ENCODE results near the gene DAB1.
"Not testable (repeated sequence)": the region's sequence is repeated elsewhere in the genome, so short reads cannot be mapped to it uniquely, and the experiment has no call there.

Gene DAB1

GRCh38 chr1:57265104-57265503, 158.8 kb downstream of the DAB1 start:
- DNase-seq: no peak

DNA sequence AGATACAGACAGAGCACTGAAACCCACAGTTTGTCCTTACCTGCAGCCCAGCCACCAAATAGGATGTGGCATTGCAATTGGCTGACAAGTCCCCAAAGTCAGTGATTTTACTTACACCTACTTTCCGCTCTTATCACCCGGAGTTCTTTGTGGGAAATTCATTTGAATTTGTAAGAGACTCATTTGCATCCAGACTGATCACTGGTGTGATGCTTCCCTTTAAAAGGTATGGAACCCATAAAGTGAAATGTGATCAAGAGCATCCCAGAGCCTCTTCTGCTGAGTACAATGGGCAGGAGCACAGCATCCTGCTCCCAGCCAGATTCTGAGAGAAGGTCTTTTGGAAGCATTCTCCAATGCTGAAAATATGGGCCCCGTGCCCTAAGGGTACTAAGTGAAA, 161.4 kb downstream of the DAB1 start:
- no peak for DNase-seq

- DNase-seq: no peak
Observed at GRCh38 chr1:57258557-57259325, 165.1 kb downstream of the DAB1 start.

- DNase-seq: no peak
Observed at GRCh38 chr1:57255945-57256344, 167.9 kb downstream of the DAB1 start.

DNA sequence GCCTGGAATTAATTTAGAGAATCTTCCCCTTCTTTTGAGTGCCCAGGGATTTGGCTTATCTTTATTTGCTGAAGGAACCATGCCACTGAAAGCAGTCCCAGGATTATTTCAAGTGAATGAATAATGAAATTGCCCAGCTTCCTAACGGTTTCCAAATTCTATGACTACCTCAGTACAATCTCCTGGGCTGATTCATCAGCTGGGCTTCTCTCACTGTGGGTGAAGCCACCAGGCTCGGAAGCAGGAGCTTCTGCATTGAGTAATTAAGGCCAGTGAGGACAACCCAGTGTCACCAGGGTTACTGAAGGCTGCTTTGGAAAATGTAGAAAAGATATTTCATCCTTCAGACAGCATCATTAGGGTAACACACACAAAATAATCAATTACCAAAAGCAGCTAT, 169.8 kb downstream of the DAB1 start:
- no peak for DNase-seq

- no peak for DNase-seq
Observed at GRCh38 chr1:57252597-57253294, 171.1 kb downstream of the DAB1 start.

- no peak for DNase-seq
Observed at GRCh38 chr1:57250021-57250420, 173.8 kb downstream of the DAB1 start.

GRCh38 chr1:57249511-57249910, 174.3 kb downstream of the DAB1 start:
- no peak for DNase-seq

DNA sequence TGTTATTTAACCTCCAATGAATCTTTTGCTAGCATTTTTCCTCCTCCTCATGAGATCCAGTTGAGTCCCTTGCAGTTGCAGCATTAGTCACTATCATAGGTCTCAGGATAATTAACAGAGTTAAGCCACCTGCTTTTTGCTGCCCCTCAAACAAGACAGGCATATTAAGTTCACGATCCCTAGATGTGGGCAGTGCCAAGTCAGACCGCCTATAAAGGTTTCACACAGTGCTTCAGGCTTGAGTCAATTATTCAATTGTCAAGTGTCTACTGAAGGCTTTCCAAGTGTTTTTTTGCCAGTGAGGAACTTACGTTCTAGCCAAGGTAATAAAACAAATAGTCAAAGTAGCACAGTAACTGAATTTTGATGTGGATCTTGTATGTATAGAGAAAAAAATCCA, 175.0 kb downstream of the DAB1 start:
- DNase-seq: no peak

DNA sequence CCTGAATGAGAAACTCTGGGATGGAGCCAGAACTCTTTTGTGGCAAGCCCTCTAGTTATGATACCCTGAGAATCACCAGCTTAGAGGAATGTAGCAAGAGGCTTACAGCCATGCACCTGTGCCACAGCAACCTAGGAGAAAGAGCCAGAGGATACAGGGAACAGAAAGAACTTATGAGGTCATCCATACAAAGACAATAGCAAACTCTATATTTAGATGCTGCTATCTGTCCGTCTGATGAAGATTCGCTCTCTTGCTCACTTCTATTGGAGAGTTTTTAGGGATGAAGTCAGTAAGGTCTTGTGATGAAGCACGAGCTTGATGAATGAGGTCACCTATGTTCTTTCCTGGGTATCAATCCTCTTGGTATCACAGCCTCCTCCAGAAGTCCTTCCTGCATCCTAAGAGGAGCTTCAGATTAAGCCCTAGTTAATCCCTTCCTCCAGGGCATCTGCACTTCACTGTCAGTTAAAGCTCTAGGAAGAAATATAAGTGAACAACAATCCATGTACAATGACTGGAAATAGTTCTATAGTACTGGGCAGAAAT, 185.6 kb downstream of the DAB1 start:
- no peak for DNase-seq

DNA sequence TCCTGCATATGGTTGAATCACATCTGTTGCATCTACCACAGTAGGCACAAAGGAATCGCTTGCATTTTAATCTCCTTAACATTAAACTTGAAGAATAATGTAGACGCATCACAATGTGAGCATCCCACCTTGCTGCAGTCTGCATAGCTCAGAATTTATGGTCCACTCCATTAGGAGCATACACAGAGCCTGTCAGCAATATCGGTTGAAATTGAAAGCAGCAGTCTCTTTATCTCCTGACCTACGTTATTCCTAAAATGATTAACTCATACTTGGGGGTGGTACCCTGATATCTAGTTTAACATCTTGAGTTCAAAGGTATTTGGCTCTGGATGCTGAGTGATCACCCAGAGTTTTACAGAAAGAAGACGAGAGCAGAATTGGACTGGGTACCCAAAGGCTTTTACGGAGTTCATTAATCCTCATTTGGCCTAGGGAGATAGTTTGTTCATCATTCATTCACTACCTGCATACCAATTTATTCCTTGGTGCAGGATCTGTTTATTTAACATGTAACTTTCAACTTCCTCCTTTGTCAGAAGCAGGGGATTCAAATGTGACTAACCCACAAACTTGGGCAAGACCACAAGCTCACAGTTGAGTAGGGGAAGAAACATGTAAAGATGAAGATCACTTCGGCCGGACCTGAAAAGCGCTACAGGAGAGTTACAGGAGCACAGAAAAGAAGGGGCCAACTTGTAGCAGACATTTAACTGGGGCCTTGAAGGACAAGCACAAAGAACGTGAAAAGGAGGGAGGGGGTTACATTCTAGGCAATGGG, 187.9 kb downstream of the DAB1 start:
- DNase-seq: no peak

DNA sequence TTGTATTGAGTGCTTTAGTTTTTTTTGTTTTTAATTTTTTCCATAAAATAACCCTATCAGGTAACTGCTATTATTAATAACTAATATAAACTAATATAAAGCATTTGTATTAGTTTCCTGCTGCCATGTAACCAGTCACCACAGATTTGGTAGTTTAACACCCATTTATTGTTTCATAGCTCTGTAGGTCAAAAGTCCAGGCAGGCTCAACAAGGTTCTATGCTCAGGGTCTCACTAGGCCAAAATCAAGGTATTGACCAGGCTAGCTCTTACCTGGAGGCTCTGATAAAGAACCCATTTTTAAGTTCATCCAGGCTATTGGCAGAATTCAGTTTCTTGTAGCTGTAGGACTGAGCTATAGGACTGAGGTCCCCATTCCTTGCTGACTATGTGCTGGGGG, 189.4 kb downstream of the DAB1 start:
- DNase-seq: no peak

DNA sequence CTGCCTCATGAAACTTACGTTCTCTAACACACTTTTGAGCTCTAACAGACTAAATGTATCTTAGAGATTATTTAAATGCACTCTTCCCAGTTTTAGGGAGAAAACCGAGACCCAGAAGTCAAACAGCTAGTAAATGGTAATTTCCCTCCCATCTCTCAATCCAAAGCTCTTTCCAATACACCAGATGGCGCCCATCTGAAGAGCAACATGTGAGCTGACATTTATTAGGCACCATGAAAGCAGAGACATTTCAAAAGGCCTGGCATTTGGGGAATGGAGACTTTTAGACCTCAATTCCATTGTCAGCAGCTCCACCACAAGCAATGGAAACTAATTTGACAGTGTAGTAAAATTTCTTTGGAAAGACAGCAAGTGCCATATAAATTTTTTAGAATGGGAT, 191.4 kb downstream of the DAB1 start:
- DNase-seq: no peak

DNA sequence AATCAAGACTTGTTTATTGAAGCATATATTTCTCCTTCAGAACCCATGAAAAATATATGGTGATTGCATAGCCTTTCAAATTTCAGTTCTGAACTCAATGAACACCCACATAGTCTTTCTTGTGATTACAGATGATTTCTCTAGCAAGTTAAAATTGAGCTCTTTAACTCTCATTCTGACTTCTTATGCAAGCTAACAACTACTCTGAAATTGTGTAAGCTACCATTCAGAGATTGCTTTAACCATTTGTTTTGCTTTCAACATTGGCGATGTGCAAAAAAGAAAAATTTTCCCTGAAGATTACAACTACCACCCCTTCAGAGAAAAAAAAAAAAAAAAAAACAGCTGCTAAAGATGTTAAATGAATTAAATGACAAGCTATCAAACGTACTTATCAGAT, 193.9 kb downstream of the DAB1 start:
- no peak for DNase-seq

GRCh38 chr1:57229076-57229475, 194.8 kb downstream of the DAB1 start:
- no peak for DNase-seq

GRCh38 chr1:57222801-57223200, 201.1 kb downstream of the DAB1 start:
- no peak for DNase-seq

DNA sequence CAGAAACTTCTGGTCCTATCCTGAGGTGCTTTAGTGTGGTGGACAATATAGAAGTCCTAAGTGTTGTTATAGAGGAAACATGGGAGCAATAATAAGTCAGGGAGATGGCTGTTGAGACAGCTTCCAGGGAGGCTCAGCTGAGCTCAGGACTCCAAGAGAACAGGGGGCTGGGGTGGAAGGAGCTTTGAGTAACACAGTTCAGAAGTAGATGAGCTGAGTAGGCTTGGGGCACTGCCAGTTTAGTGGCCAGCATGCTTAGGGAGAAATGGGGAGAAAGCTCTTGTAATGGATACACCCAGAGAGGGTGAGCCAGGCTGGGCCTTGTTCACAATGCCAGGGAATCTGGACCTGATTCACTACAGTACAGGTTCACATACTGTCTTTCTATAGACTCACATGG, 201.6 kb downstream of the DAB1 start:
- no peak for DNase-seq

- not testable (repeated sequence) for DNase-seq
Observed at GRCh38 chr1:57220905-57221304, 203.0 kb downstream of the DAB1 start.

DNA sequence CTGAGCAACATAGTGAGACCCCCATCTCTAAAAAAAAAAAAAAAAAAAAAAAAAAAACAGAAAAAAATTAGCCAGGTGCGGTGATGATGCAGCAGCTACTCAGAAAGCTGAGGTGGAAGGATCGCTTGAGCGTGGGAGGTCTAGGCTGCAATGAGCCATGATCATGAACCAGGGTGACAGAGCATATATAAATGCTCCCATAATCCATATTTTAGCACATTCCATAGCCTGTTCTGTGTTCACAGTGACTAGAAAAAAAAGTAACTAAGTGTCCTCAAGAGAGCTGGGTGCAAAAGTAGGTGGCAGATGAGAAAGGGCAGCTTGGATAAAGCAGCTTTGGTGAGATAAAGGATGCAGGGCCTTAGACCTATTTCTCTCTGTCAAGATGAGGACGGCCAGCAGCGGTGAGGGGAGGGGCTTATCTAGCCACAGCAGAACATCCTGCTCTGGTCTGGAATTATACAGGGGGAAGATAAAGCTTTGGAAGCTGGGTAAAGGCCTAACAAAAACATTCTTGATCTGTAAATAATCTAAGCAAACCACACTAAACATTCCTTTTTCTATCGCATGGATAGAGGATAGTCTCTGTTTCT, 205.3 kb downstream of the DAB1 start:
- no peak for DNase-seq

GRCh38 chr1:57217905-57218304, 206.0 kb downstream of the DAB1 start:
- no peak for DNase-seq

GRCh38 chr1:57214951-57215575, 208.8 kb downstream of the DAB1 start:
- no peak for DNase-seq

- DNase-seq: no peak
Observed at GRCh38 chr1:57210881-57211280, 213.0 kb downstream of the DAB1 start.

DNA sequence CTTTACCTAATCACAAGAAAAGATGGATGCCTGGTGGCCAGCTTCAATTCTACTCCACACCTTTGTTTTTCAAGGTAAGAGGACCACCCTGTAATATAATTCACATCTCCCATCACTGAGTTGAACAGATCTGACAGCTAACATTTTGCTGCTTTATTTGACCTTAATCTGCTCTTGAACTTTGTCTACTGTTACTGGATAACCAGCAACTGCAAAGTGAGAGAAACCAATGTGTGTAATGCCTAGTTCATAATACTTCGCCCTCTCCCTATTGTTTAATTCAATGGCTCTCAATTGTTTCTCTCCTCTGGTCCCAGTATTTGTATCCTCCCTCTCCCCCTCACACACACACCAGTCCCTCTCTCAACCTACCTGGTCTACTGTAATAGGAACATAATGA, 214.4 kb downstream of the DAB1 start:
- DNase-seq: no peak
